ENCODE measurements around the gene ITGAE. TPM values are rescaled to one million over a fixed set of nuclear protein-coding genes. Genes with fewer than 3 reads are reported as not detected.

Gene ITGAE
- total RNA-seq, 2 experiments from 2014 or later, result 38.0 to 38.8 TPM

DNA sequence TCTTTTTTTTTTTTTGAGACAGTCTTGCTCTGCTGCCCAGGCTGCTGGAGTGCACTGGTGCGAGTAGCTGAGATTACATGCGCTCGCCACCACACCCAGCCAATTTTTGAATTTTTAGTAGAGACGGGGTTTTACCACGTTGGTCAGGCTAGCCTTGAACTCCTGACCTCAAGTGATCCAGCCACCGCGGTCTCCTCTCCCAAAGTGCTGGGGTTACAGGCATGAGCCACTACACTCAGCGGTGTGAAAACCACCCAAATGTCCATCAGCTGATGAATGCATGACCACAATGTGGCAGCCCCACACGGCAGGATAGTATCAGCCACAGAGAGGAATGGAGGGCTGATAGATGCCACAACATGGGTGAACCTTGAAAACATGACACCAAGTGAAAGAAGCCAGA is 107.2 kb downstream of the ITGAE start:
- ChIA-PET CTCF (interaction anchor here (0.6 to 1.9 kb wide), 3 partner anchors 15 to 22 kb away, joined by 3 to 7 read pairs (median 6); no protein-coding TSS in a partner anchor), POLR2A (interaction anchor here (0.7 kb wide), 2 partner anchors 14 to 17 kb away, joined by 3 to 5 read pairs; no protein-coding TSS in a partner anchor)

DNA sequence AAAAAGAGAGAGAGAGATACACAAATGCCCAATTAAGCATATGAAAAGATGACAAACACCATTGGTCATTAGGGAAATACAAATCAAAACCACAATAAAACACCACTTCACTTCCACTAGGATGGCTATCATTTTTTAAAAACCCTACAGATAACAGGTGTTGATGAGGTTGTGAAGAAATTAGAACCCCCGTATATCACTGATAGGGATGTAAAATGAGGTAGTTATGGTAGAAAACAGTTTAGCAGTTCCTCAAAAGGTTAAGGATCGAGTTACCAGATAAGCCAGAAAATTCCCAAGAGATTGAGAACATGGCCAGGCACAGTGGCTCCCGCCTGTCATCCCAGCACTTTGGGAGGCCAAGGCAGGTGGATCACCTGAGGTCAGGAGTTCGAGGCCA is 107.8 kb downstream of the ITGAE start:
- ChIA-PET POLR2A (no interaction called here), CTCF (interaction anchor here (1.6 kb wide), 1 partner anchor 16 kb away, joined by 7 read pairs; no protein-coding TSS in a partner anchor)

- POLR2A ChIA-PET, result no interaction called here
Observed at GRCh38 chr17:3692346-3692745, 108.6 kb downstream of the ITGAE start.

DNA sequence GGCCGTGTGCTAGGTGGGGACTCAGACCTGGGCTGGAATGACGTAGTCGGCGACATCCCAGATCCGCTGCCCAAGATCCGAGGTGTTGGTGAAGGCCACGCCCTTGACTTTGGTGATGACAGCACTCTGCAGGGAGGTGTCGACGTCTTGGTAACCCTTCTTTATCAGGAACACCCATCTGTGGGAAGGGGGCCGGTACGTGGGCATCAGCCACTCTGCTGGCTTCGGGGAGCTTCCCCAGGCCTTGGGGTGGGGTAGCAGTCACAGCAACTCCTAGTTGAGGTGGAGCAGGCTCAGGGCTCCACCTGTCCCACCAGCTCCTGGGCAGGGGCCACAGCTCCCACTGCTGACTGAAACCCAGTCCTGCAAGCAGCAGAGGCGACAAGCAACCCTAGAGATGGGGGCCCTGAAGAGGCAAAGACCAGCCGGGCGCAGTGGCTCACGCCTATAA is 109.3 kb downstream of the ITGAE start:
- ChIA-PET POLR2A (no interaction called here), CTCF (interaction anchor here (1.4 kb wide), 1 partner anchor 46 kb away, joined by 3 read pairs; no protein-coding TSS in a partner anchor)

More at GRCh38 chr17:3692346-3692745, 108.6 kb downstream of the ITGAE start:
- CTCF ChIA-PET, result interaction anchor here (1.4 kb wide), 1 partner anchor 45 kb away, joined by 3 read pairs; no protein-coding TSS in a partner anchor

DNA sequence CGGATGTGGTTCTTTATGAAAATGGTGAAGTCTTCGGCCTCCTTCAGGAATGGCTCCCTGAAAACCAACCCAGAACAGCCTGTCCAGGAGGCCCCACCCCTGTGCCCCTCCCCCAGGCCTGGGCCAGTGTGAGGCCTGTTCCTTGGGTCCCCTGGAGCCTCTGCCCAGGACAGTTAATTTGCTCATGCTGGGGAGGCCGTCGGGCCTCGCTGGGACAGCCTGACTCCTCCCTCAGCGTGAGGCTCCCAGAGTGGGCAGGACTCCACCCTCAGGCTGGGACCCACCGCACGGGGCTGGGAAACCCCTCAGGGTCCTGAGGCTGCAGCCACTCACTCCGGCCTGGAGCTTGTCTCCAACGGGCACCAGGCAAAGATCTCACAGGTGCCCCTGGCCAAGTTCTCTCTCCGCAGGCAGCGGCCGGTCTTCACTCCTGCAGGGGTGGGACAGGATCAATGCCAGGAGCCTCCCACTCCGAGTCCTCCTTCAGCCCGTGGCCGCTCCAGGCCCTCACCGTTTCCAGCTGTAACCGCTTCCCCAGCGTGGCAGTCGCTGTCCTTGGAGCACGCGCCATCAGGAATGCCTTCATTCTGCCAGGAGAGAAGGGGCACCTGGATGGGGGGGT is 110.8 kb downstream of the ITGAE start:
- CTCF ChIA-PET, result no interaction called here
- POLR2A ChIA-PET, result no interaction called here

DNA sequence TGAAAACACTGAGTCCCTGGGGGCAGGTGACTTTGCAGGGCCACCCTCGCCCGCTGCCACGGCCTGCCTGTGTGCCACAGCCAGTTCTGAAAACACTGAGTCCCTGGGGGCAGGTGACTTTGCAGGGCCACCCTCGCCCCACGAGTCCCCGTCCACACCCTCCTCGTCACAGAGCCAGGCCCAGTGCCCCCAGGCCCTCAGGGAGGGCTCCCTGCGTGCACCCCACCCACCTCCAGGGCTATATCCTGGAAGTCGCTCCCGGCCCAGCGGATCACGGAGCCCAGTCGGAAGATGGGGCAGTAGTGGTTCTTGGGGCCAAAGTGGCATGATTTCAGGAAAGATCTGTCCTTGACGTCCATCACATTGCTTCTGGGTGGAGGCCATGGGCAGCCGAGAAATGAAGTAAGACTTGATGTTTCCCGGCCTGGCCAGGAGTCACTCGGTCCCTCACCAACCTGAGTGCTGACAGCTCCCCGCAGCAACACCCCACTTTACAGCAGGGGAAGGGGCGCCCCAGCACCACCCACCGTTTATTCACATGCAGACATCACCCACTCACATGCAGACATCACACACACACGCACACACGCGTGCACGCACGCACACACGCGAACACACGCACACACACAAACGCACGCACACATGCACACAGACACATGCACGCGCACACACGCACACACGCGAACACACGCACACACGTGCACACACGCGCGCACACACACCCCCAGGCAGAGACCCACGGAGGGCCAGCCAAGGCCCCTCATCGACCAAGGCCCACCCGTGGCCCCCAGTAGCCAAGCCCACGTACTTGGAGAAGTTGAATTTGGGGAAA is 111.5 kb downstream of the ITGAE start:
- ChIA-PET CTCF (no interaction called here), POLR2A (no interaction called here)

DNA sequence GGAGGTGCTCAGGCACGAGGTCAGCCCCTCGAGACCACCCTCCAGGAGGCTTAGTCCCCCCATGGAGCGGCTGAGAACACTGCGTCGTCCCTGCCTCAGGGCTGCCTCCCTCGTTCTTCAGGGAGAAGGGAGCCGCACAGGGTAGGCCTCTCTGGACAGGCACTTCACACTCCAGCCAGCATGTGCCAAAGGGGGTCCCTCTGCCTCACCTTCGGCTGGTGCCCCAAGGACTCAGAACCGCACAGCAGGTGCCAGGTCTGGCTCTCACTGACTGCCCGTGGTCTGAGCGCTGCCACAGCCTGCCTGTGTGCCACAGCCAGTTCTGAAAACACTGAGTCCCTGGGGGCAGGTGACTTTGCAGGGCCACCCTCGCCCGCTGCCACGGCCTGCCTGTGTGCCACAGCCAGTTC is 112.1 kb downstream of the ITGAE start:
- POLR2A ChIA-PET, result no interaction called here
- CTCF ChIA-PET, result no interaction called here

DNA sequence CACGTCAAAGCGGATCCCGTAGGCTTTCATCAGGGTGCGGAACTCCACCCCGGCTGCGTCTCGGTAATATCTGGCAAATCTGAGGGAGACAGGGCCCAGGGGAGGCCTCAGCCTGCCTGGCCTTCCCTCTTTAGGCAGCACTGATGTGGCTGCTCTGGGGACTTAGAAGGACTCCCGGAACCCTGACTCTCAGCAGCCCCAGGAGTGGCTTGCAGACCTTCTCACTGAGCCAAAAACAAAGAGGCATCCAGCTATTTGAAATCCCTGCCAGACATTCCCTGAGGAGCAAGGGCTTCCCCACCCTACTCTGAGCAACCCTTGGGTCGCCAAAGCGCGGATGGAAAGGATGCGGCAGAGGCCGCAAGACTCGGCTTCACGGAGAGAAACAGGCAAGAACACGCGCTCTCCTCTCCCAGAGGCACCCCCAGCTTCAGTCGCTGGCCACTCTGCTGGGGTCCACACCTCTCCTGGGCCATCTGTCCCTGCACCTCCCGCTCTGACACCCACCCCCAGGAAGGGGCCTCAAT is 112.9 kb downstream of the ITGAE start:
- ChIA-PET POLR2A (no interaction called here), CTCF (no interaction called here)

DNA sequence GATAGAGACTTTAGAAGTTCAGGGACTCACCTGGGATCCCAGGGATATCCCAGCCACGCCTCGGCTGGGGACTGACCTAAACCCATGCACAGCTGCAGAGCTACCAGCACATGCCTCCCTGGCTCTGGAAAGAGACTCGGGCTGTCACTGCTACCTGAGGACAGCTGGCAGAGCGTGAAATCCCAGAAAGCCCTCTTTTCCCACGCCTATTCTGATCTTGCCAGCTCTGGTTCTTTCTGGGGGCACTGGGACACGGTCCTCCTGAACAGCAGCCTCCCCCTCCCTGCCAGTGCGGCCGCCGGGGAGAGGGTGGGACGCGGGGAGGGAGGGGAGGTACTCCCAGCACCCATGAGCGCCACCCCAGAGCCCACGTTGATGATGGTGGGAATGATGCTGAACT is 115.8 kb downstream of the ITGAE start:
- ChIA-PET CTCF (no interaction called here), POLR2A (interaction anchor here (0.5 to 0.7 kb wide), 2 partner anchors 14 to 761 kb away, joined by 3 to 6 read pairs; no protein-coding TSS in a partner anchor)

DNA sequence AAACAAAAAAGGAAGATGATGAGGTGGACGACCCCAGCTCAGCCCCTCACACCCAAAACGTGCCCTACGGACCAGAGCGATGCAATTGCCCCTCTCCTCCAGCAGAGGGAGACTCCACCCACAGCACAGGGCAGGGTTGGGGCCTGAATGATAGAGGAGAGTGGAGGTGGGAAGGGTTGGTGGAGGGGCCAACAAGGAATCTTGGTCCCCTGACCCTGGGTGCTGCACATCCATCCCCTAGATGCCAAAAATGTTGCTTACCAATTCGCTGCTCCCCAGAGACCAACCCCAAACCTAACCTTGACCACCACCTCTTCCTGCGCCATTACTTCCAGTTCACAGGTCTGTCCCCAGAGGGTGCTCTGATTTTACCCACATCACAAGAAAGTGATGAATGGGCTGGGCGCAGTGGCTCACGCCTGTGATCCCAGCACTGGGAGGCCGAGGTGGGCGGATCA is 117.9 kb downstream of the ITGAE start:
- POLR2A ChIA-PET, result no interaction called here
- CTCF ChIA-PET, result interaction anchor here (0.5 to 1.9 kb wide), 22 partner anchors 13 to 163 kb away, joined by 3 to 16 read pairs (median 4); partner anchors contain the start of genes HASPIN, NCBP3 and P2RX5

DNA sequence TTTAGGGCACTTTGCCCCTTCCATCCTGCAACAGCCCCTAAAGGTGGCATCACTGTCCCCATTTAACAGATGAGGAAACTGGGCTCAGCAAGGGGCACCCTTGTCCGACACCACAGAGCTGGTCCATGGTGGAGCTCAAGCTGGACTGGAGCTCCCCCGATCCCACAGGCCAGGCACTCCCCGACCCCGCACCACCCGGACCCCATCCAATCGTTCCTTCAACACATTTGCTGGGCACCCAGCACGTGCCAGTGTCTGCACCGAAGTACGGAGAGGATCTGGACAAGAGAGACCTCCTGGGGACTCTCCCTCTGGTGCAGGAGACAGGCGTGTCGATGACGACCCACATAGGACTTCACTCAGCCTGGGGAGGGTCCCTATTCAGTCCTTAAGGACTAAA is 119.0 kb downstream of the ITGAE start:
- POLR2A ChIA-PET, result no interaction called here

DNA sequence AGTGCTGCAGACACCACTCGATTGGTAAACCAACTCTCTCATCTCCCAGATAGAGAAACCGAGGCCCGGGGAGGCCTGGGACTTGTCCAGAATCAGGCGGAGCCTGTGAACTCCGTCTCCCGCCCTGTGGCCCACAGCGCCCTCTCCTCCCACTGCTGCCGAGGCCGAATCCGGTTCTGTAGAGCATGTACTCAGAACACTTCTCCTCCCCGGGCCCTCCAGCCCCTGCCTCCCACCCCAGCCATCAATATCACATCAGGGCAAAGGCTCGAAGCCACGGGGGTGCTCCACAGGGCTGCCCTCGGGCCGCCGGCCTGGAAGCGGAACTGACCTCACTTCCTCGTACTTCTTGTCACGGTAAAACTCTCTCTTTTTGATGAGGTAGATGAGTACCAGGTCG is 119.4 kb downstream of the ITGAE start:
- CTCF ChIA-PET, result no interaction called here
- POLR2A ChIA-PET, result no interaction called here

More for the DNA sequence above, 119.0 kb downstream of the ITGAE start:
- CTCF ChIA-PET, result interaction anchor here (0.8 to 1.9 kb wide), 7 partner anchors 18 to 146 kb away, joined by 3 to 16 read pairs (median 6); partner anchors contain the start of gene HASPIN

DNA sequence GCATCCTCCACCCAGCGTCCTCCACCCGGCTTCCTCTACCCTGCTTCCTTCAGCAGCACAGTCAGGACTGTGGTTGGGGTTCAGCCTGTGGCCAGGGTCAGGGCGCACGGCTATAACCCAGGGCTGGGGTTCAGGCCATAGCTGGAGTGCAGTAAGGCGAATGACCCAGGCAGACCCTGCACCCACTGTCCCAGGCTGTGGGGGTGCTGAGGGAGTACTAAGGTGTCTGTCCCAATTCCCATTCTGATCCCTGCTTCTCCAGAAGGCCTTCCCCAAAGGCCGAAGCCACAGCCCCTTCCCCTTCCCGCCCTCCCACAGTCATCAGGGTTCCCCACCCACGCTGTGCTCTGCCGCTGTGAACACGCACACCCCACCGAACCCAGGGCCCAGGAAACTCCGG is 119.9 kb downstream of the ITGAE start:
- POLR2A ChIA-PET, result no interaction called here
- CTCF ChIA-PET, result no interaction called here

- CTCF ChIA-PET, result no interaction called here
- POLR2A ChIA-PET, result no interaction called here
Observed at GRCh38 chr17:3679531-3680126, 121.4 kb downstream of the ITGAE start.

DNA sequence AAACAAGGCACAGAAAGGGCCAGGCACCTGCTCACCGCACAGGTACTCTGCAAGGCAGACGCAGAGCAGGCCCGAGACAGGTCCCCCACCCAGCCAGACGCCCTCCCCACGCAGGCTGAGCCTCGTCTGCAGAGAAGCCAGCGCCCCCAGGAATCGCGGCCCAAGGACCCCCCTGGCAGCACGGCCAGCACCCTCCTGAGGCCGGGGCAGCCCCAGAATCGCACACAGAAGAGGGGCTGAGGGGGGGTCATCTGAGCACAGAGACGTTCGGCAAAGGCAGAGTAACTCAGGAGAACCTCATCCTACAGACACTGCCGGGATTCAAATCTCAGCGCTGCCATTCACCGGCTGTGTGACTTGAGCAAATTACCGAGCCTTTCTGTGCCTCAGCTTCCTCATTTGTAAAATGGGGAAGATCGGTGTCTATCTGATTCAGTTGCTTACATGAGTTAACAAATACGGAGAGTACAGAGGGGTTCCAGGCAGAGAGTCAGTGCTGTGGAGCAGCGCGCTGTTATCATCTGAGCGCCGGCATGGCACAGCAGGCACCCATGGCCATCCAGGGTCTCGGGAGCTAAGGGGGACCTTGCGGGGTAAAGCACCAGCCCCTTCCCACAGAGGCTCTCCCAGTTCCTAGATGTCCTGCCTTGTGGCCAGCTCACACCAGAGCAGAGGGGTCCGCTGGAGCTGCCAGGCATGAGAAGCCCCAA is 122.0 kb downstream of the ITGAE start:
- ChIA-PET POLR2A (no interaction called here), CTCF (interaction anchor here (0.7 kb wide), 1 partner anchor 15 kb away, joined by 3 read pairs; no protein-coding TSS in a partner anchor)

DNA sequence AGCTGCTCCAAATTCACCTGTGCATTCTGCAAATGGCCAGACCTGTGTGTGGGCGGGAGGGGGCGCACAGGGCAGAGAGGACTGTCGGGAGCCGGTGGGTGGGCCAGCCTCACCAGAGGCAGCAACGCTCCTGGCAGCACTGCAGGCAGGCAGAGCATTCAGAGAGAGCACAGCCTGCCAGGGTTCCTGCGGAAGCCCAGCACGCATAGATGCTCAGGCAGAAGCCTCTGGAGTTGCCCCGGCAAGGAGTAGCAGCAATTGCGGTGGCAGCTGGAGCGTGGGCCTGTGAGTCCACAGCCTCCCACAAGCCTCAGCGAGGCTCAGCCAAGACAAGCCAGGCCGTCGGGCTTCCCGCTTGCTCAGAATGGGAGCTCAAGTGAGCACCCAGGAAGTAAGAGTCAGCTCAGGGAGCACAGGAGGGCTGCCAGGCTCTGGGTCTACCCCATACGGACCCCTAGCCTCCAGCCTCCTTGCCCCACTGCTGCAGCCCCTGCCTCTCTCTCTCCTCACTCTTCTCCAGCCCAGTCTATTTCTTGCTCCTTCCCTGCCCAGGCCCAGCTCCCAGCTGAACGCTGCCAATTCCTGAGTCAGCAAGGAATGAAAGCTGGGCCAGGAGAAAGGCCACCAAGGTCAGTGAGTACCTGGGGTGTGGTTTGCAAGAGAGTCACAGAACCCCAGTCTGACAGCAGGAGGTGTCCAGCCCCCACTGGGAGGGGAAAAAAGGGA is 122.7 kb downstream of the ITGAE start:
- CTCF ChIA-PET, result interaction anchor here (0.7 kb wide), 1 partner anchor 15 kb away, joined by 3 read pairs; no protein-coding TSS in a partner anchor
- POLR2A ChIA-PET, result no interaction called here

DNA sequence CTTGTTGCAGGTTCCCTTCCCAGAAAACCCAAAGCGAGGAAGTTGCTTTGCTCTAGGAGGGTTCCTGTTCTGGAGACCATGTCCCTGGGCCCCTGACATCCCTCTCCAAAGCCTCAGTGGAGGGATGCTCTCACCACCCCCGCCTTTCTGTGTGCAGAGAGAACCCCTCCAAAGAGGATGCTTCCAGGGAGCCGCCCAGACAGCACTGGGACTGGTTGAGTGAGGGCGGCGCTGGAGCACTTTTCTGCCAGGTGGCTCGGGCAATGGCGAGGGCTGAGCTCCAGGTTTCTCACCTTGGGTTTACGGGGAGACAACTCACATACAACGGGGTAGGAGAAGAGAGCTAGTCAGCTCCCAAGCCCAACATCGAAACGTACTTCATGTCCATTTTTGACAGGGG is 125.1 kb downstream of the ITGAE start:
- ChIA-PET CTCF (interaction anchor here (1.7 kb wide), 1 partner anchor 62 kb away, joined by 4 read pairs; no protein-coding TSS in a partner anchor), POLR2A (no interaction called here)

DNA sequence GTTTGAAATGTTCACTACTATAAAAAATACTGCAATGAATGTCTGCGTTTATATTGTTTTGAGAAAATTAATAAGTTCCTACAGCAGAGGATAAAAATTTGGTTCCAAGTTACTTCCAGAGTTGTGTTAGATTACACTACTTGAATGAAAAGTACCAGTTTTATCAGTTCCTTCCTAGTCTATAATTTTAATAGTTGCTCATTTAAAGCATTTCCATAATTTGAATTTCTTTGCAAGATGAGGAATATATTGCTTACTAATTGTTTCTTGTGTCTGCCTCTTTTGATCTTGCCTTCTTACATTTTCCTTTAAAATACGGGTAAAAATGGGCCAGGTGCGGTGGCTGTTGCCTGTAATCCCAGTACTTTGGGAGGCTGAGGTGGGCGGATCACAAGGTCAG is 128.4 kb downstream of the ITGAE start:
- ChIA-PET CTCF (no interaction called here), POLR2A (no interaction called here)

Measured in activated CD8-positive, alpha-beta memory T cell treated with anti-CD3 and anti-CD28 coated beads for 36 hours (primary cell).